ENCODE measurements around the gene COL8A1. TPM values are rescaled to one million over a fixed set of nuclear protein-coding genes. Genes with fewer than 3 reads are reported as not detected.
A peak's percentile ranks its signal among the peaks of the same experiment; 100 is the strongest.
"Not testable (repeated sequence)": the region's sequence is repeated elsewhere in the genome, so short reads cannot be mapped to it uniquely, and the experiment has no call there.

Gene COL8A1
- total RNA-seq, 2 experiments from 2014 or later = 0.09 TPM; not detected in 1

DNA sequence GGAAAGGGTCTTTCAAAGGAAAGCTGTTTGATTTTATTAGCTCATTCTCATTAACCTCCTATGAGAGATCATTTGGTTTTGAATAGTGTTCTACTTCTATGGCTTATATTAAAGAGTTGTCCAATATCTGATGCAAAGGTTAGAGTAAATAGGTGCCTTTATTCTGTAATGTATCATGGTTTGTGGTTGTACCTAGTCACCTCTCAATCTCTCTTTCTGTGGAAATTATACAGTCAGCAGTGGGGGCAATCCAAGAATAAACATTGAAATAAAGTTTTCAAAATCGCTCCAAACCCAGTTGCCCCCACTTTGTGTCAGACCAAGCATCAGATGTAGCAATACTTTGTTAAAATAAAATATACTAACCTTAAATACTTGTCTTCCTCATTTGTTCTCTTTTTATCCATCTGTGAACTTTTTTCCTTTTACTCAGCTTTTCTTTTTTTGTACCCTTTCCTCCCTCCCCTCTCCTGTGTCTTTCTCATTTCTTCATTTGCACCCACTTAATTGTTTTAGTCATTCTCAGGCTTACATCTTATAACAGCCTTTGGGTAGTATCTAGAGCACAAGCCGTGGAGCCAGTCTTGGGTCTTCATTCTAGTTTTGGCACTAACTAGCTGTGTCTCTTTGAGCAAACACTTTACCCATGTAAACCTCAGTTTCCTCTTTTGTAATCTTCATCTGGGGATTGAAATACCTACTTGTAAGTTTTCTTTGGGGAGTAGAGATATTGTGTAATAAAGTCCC is 196.0 kb downstream of the COL8A1 start:
- no peak for ATAC-seq
- CTCF ChIA-PET = interaction anchor here (0.9 to 5.6 kb wide), 7 partner anchors 15 to 422 kb away, joined by 3 to 65 read pairs (median 4); partner anchors contain the start of gene CMSS1
- no peak for DNase-seq

GRCh38 chr3:99836681-99837080 is 198.3 kb downstream of the COL8A1 start:
- Mint-ChIP-seq H3K4me3 (no peak overlapping the region), H3K36me3 (no peaks in the 10 kb centered on the region), H3K4me1 (peaks cover 10% of the 10 kb centered on the region)

More for the DNA sequence above, 196.0 kb downstream of the COL8A1 start:
- Mint-ChIP-seq H3K4me1 (peaks cover 10% of the 10 kb centered on the region), H3K36me3 (no peaks in the 10 kb centered on the region), H3K4me3 (no peak overlapping the region), H3K27me3 (no peaks in the 10 kb centered on the region), H3K9me3 (ENCODE audit: low read depth) (no peaks in the 10 kb centered on the region), H3K27ac (no peak overlapping the region)

GRCh38 chr3:99837715-99838114 is 199.3 kb downstream of the COL8A1 start:
- no peak for ATAC-seq
- no peaks in the 10 kb centered on the region for H3K9me3 Mint-ChIP-seq (ENCODE audit: low read depth)
- no peaks in the 10 kb centered on the region for H3K27me3 Mint-ChIP-seq
- H3K4me1 Mint-ChIP-seq = peaks cover 10% of the 10 kb centered on the region
- CTCF ChIA-PET = interaction anchor here (1.1 to 2.4 kb wide), 2 partner anchors 11 to 417 kb away, joined by 4 to 12 read pairs; no protein-coding TSS in a partner anchor
- no peak for DNase-seq
- H3K36me3 Mint-ChIP-seq = no peaks in the 10 kb centered on the region
- H3K27ac Mint-ChIP-seq = no peak overlapping the region
- H3K4me3 Mint-ChIP-seq = no peak overlapping the region

More at GRCh38 chr3:99836681-99837080, 198.3 kb downstream of the COL8A1 start:
- ATAC-seq = no peak
- no peaks in the 10 kb centered on the region for H3K27me3 Mint-ChIP-seq
- H3K27ac Mint-ChIP-seq = no peak overlapping the region
- CTCF ChIA-PET = interaction anchor here (1.1 kb wide), 1 partner anchor 10 kb away, joined by 4 read pairs; no protein-coding TSS in a partner anchor
- DNase-seq = no peak
- no peaks in the 10 kb centered on the region for H3K9me3 Mint-ChIP-seq (ENCODE audit: low read depth)

GRCh38 chr3:99838755-99839154 is 200.4 kb downstream of the COL8A1 start:
- ATAC-seq (no peak), DNase-seq (no peak)
- H3K9me3 Mint-ChIP-seq (ENCODE audit: low read depth) = no peaks in the 10 kb centered on the region
- no peak overlapping the region for H3K27ac Mint-ChIP-seq
- H3K27me3 Mint-ChIP-seq = no peaks in the 10 kb centered on the region
- H3K4me1 Mint-ChIP-seq = peaks cover 4% of the 10 kb centered on the region
- no peaks in the 10 kb centered on the region for H3K36me3 Mint-ChIP-seq
- no peak overlapping the region for H3K4me3 Mint-ChIP-seq
- CTCF ChIA-PET = interaction anchor here (2.4 kb wide), 1 partner anchor 416 kb away, joined by 12 read pairs; no protein-coding TSS in a partner anchor

DNA sequence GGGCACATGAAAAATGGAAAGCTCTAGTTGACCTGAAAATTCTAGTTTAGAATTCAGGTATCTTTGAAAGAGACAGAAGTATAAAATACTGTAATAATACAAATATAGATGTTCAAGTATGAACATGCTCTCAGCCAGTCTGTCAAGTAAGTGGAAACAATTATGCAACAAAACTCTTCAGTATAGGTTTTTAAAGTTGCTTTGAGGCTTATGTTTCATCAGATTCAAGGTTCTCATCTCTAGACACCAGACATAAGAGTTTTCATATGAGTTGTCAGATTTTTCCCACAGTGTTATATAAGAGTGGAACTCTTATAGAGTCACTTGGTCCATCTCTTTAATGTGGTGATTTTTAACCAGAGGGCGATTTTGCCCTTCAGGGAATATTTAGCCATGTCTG is 201.2 kb downstream of the COL8A1 start:
- Mint-ChIP-seq H3K36me3 (no peaks in the 10 kb centered on the region), H3K27me3 (no peaks in the 10 kb centered on the region), H3K9me3 (ENCODE audit: low read depth) (no peaks in the 10 kb centered on the region), H3K4me3 (no peak overlapping the region), H3K27ac (no peak overlapping the region), H3K4me1 (peaks cover 6% of the 10 kb centered on the region)
- CTCF ChIA-PET = interaction anchor here (1.0 to 2.4 kb wide), 2 partner anchors 190 to 415 kb away, joined by 3 to 12 read pairs; no protein-coding TSS in a partner anchor
- ATAC-seq (no peak), DNase-seq (no peak)

- not testable (repeated sequence) for H3K9me3 Mint-ChIP-seq (ENCODE audit: low read depth); H3K4me3 Mint-ChIP-seq; H3K27ac Mint-ChIP-seq; ATAC-seq; H3K27me3 Mint-ChIP-seq; H3K36me3 Mint-ChIP-seq; H3K4me1 Mint-ChIP-seq; DNase-seq
- CTCF ChIA-PET = interaction anchor here (0.8 to 2.6 kb wide), 4 partner anchors 9 to 748 kb away, joined by 3 to 14 read pairs (median 4); no protein-coding TSS in a partner anchor
Measured at GRCh38 chr3:99841949-99842348, 203.6 kb downstream of the COL8A1 start.

GRCh38 chr3:99842826-99843589 is 204.6 kb downstream of the COL8A1 start:
- peaks cover 2% of the 10 kb centered on the region for H3K36me3 Mint-ChIP-seq
- CTCF ChIA-PET = interaction anchor here (0.6 to 2.6 kb wide), 12 partner anchors 10 to 412 kb away, joined by 3 to 28 read pairs (median 3); no protein-coding TSS in a partner anchor
- H3K4me1 Mint-ChIP-seq = peaks cover 11% of the 10 kb centered on the region
- no peak for DNase-seq
- no peaks in the 10 kb centered on the region for H3K9me3 Mint-ChIP-seq (ENCODE audit: low read depth)
- H3K27me3 Mint-ChIP-seq = no peaks in the 10 kb centered on the region
- H3K27ac Mint-ChIP-seq = no peak overlapping the region
- H3K4me3 Mint-ChIP-seq = no peak overlapping the region
- ATAC-seq = peak; percentile 75

GRCh38 chr3:99843590-99844258 is 205.3 kb downstream of the COL8A1 start:
- peaks cover 4% of the 10 kb centered on the region for H3K36me3 Mint-ChIP-seq
- DNase-seq = no peak
- H3K4me3 Mint-ChIP-seq = no peak overlapping the region
- peaks cover 18% of the 10 kb centered on the region for H3K4me1 Mint-ChIP-seq
- no peak overlapping the region for H3K27ac Mint-ChIP-seq
- CTCF ChIA-PET = interaction anchor here (0.5 to 2.6 kb wide), 17 partner anchors 11 to 1669 kb away, joined by 3 to 28 read pairs (median 3); partner anchors contain the start of gene SENP7
- no peaks in the 10 kb centered on the region for H3K27me3 Mint-ChIP-seq
- no peaks in the 10 kb centered on the region for H3K9me3 Mint-ChIP-seq (ENCODE audit: low read depth)
- peak; percentile 39 for ATAC-seq

- H3K9me3 Mint-ChIP-seq (ENCODE audit: low read depth) = no peaks in the 10 kb centered on the region
- peaks cover 18% of the 10 kb centered on the region for H3K4me1 Mint-ChIP-seq
- H3K4me3 Mint-ChIP-seq = no peak overlapping the region
- no peak for ATAC-seq
- CTCF ChIA-PET = interaction anchor here (2.6 kb wide), 1 partner anchor 410 kb away, joined by 28 read pairs; no protein-coding TSS in a partner anchor
- no peak overlapping the region for H3K27ac Mint-ChIP-seq
- DNase-seq = no peak
- H3K27me3 Mint-ChIP-seq = no peaks in the 10 kb centered on the region
- H3K36me3 Mint-ChIP-seq = peaks cover 4% of the 10 kb centered on the region
Measured at GRCh38 chr3:99845331-99845730, 206.9 kb downstream of the COL8A1 start.

GRCh38 chr3:99845999-99846398 is 207.6 kb downstream of the COL8A1 start:
- Mint-ChIP-seq H3K9me3 (ENCODE audit: low read depth) (no peaks in the 10 kb centered on the region), H3K36me3 (peaks cover 4% of the 10 kb centered on the region), H3K4me1 (peaks cover 18% of the 10 kb centered on the region), H3K4me3 (no peak overlapping the region), H3K27me3 (no peaks in the 10 kb centered on the region), H3K27ac (no peak overlapping the region)
- no peak for ATAC-seq
- DNase-seq = no peak
- CTCF ChIA-PET = interaction anchor here (1.0 to 1.7 kb wide), 4 partner anchors 14 to 408 kb away, joined by 4 to 9 read pairs (median 5); no protein-coding TSS in a partner anchor

DNA sequence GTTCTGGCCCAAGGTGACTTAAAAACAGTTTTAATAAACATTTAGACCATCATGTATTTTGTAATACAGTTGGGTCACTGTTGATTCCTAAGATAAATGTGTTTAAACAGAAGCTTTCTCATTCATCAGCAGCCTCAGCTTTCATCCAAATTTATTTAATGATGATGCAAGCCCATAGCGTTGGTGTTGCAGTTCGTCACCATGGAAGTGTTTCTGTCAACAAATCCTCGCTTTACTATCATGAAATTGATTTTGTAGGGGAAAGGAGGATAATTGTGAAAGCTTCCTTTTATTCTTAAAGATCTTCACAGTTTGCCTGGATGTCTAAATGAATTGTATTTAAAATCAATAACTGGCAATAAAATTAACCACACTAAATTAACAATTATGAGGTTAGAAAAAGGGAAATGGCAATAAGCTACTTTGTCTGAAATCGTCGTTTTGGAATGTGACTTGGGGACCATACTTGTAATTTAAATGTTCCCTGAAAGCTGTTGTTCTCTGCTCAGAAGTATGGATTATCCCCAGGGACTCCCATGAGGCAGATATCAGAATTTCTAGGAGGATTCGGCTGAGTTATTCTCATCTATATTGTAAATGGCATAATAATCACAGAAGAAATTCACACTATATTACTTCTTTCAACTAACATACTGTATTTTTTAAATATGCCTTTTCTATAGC is 208.2 kb downstream of the COL8A1 start:
- Mint-ChIP-seq H3K36me3 (peaks cover 4% of the 10 kb centered on the region), H3K4me3 (no peak overlapping the region), H3K27me3 (no peaks in the 10 kb centered on the region), H3K9me3 (ENCODE audit: low read depth) (no peaks in the 10 kb centered on the region), H3K4me1 (peaks cover 18% of the 10 kb centered on the region), H3K27ac (no peak overlapping the region)
- CTCF ChIA-PET = interaction anchor here (1.0 to 1.7 kb wide), 4 partner anchors 15 to 407 kb away, joined by 4 to 9 read pairs (median 5); no protein-coding TSS in a partner anchor
- DNase-seq = no peak
- ATAC-seq = no peak

DNA sequence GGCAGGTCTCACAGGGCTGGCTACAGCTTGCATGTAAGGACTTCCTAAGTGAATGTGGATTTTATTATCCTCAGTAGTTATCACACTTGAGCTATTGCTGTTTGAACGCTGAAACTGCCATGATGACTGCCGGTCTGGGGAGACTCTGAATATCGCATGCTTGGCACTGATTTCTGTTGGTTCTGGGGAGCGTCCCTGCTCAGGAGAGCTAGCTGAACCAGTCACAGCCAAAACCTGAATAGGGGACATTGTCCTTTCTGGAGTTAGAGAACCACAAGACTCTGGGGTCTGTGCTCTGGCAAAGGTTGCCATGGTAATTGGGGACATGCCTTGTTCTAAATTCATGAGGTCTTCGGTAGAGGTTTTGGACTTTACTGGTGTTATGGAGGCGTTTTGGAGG is 210.0 kb downstream of the COL8A1 start:
- peaks cover 6% of the 10 kb centered on the region for H3K36me3 Mint-ChIP-seq
- peaks cover 21% of the 10 kb centered on the region for H3K4me1 Mint-ChIP-seq
- CTCF ChIA-PET = interaction anchor here (1.0 kb wide), 1 partner anchor 14 kb away, joined by 3 read pairs; no protein-coding TSS in a partner anchor
- DNase-seq (no peak), ATAC-seq (no peak)
- no peaks in the 10 kb centered on the region for H3K27me3 Mint-ChIP-seq
- no peak overlapping the region for H3K27ac Mint-ChIP-seq
- no peak overlapping the region for H3K4me3 Mint-ChIP-seq
- H3K9me3 Mint-ChIP-seq (ENCODE audit: low read depth) = no peaks in the 10 kb centered on the region
